HG03039 (cell line): Measurements from ENCODE around the gene EVC.

Experiments
- ATAC-seq: cut with Tn5 transposase; IDR thresholded peaks from one replicate; pipeline ENCODE4 v1.9.1; 2021; ENCODE audit warnings: mild to moderate bottlenecking, moderate library complexity; ENCODE audit not compliant: unreplicated experiment

EVC gene

DNA sequence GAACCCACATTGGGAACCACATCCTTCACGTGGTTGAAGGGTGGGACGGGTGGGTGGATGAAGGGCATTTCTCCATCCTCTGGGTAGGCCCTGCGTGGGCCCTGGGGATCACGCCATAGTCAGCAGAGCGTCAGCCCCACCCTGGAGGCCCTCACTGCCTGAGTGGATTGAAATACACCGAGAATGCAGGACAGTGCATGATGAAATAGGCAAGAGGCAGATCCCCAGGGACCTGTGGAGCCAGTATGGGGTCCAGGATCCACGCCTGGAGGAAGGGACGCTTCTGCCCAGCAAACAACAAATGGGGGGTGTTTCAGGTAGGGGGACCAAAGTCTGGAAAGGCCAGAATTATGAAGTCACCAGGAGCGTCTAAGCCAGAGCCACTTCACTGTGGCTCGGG, 19.4 kb downstream of the EVC start:
- no peak for ATAC-seq

DNA sequence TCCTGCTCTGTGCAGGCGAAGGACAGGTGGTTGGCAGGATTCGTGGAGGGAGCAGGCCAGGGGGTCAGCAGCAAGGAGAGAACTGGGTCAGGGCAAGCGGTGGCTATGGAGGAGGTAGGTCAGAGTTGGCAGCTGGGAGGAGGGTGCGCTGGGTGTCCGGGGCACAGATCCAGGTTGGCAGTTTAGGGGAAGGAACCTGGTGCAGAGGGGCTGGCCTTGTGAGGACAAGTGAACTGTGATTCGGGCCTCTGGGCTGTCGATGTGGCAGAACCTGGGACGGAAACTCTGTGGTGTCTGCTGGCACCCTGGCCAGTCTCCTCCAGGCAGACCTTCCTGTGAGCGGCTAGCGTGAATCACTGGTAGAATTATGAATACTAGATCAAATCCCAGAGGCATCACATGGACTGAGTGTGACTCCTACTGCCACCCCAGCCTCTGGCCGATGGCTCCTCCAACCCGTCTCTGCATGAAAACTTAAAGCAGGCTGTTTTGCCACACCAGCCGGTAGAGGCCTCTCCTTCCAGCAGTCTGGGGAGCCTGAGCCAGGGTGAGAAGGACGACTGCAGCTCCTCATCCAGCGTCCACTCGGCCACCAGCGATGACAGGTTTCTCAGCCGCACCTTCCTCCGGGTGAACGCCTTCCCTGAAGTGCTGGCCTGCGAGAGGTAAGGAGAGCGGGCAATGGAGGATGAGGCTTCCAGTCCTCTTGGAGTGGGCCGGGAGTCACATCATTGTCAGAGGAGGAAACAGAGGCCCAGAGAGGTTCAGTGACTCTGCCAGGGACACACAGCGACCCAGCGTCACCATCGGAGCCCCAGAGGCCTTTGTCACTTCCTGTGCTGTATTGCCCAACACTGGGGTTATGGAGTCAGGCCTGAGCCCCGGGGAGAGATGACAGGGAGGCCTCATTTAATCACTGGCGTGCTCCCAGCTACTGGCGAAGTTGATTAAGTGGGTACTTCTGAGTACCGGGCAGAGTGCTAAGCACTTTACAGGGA, 20.3 kb downstream of the EVC start:
- no peak for ATAC-seq

DNA sequence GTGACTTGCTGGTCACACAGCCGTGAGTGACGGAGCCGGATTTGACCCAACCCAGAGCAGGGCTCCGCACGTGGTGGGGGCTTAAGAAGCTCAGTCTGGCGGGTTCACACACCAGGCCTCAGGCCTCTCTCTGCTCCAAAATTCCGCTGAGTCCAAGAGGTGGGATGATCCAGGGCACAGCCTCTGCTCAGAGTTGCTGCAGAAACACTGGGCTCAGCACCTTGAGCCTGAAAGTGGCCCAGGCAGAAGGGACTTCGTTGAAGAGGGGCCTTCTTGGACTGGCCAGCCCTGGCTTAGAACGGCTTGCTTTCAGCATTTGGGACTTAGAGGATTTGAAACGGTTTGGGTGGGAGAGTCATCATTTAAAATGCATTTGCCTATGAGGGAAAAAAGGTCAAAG, 21.2 kb downstream of the EVC start:
- no peak for ATAC-seq

DNA sequence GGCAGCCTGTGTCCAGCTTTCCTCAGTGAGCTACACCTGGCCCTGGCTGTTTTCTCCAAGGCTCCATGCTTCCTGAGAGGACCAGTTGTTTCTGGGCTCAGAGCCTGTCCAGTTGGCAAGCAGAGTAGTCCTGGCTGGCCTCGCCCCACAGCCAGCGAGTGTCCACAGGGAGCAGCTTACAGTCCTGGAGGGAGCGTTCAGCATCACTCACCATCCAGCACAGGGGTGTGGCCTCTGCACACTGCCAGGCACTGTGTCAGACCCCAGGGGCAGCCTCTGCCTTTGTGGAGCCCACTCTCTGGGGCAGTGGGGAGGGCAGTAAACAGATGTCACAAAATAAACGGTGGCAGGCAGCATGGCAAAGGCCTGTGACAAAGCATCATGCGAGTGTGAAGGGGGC, 23.9 kb downstream of the EVC start:
- no peak for ATAC-seq

DNA sequence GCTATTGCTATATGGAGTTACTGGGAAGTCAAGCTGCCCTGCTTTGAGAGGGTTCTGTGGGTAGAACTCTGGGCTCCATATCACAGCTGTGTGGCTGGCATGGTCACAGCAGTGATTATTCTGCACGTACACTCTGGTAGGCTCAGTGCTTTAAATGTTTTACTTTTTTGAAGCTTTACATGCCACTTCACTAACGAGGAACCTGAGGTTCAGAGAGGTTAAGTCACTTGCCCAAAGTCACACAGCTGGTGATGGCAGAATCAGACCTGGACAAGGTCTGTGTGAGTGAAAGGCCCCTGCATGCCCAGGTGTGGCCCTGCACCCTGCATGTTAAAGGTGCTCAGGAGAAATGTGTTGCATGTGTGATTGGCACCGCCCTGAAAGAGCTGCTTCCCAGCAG, 24.5 kb downstream of the EVC start:
- no peak for ATAC-seq

DNA sequence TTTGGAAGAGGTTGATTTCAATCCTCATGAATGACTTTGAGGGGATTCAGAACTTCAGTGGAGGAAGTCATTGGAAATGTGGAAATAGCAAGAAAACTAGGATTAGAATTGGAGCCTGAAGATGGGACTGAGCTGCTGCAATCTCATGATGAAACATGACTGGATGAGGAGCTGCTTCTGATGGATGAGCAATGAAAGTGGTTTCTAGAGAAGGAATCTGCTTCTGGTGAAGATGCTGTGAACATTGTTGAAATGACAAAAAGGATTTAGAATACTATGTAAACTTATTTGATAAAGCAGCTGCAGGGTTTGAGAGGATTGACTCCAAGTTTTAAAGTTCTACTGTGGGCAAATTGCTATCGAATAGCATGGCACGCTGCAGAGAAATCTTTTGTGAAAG, 27.1 kb downstream of the EVC start:
- no peak for ATAC-seq

DNA sequence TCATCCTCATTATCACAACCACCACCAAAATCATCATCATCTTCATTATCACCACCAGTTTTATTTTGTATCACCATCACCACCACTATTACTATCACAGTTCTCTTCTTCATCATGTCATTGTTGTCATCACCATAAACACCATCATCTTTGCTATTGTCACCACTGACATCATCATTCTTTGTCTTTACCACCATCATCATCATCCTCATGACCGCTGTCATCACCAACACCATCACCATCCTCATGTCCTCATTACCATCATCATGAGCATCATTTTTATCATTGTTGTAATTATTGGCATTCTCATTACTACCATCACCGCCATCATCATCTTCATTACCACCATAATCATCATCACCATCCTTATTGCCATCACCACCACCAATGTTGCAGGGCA, 31.4 kb downstream of the EVC start:
- ATAC-seq, result no peak

DNA sequence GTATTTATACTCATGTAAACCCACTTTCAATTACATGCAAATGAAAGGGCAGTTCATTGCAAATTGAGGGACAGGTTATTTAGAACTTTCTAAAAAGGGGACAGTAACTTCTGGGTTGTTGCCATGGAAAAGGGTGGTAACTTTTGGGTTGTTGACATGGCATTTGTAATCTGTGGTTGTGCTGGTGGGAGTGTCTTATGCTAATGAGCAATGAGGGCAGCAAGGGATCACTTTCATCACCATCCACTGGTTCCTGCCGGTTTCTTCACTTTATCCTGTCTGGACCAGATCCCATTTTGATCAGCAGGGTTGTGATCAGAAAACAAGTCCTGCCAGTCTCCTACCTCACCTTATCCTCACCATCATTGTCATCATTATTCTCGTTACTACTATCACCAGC, 32.0 kb downstream of the EVC start:
- no peak for ATAC-seq

DNA sequence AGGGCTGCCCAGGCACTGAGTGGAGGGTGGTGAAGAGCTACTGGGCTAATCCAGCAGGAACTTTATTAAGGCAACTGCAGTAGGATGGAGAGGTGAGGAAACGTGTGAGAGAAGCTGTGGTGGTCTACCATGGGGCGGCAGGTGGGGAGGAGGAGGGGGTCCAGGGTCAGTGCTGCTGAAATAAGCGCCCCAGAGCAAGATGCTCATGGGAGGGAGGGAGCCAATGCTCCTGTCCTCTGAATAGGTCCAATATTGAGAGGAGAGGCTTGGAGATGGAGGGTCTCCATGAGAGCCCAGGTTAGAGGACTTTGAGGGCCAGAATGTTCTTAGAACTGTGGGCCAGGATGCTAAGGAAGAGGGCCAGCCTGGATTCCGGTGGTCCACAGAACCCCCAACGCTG, 35.2 kb downstream of the EVC start:
- ATAC-seq, result no peak

DNA sequence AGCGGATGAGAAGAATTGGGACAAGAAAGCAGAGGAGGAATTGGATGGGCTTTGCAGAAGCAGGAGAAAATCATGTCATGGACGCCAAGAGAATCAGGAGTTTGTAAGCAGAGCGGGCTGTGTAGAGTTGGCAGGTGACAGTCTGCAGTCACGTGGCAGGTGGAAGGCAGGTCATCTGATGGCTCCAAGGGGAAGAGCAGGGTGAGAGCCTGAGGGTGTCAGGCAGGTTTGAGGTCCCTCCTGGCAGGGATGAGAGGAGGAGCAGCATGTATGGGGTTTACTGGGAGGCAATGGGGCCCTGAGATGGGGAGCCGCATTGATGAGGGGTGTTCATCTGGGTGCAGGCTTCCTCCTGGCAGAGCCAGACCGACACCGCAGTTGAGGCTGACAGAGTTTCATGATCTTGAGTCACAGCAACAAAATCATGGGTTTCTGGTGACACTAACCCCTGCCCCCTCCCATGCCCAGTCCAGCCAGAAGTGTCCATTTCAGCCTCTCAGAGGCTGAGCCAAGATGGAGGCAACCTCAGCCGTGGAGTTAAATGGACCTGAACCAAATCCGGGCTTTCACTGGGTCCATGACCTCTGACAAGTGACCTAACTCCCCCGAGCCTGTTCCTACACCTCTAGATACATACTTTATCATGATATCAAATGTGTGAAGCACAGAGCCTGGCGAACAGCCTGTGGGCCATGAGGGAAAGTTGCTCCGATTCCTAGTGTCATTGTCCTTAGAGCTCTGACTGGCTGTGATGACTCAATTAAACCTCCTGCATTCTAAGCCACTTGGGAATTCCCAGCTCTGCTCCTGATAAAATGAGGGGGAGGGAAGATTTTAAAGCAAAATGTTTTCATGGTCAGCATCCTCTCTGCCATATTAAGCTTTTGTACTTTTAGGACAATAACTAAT, 36.1 kb downstream of the EVC start:
- no peak for ATAC-seq

DNA sequence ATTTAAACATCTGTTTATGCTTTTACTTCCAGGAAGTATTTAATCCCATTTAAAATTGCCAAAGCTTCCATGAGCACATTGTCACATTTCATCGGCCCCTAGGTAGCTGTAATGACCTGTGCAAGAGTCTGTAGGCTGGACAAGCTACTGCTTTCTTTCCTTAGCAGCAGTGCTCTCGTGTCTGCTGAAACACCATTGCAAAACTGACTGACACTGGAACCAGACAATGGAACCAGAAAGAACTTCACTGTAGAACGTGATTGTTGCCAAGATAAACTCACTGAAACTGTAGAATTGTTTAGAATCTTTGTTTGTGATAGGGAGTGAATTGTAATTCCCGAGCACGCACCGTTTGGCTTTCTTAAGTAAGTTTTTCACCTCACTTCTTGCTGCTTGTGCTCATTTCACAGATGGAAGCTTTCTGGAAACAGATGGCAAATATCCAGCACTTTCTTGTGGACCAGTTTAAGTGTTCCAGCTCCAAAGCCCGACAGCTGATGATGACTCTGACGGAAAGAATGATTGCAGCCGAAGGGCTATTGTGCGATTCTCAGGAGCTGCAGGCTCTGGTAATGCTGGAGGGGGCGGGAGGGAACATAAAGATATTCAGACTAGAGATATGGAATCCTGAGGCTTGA, 36.9 kb downstream of the EVC start:
- no peak for ATAC-seq

DNA sequence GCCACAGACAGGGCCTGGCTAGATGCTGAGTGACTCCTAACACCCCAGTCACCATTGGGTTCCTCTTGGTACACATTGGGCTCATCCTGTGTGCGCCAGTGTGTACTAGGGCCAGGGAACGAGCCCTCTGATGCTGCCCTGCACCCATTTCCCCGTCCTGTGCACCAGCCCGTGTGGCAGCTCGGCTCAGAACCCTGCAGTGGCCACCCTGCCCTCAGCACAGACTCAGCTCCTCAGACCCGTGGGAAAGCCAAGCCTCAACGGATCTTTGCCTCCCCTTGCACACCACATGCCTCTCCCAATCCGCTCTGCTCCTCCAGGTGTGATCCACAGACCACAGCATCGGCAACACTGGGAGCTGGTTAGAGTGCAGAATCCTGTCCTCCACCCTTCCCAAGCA, 38.6 kb downstream of the EVC start:
- ATAC-seq, result no peak

DNA sequence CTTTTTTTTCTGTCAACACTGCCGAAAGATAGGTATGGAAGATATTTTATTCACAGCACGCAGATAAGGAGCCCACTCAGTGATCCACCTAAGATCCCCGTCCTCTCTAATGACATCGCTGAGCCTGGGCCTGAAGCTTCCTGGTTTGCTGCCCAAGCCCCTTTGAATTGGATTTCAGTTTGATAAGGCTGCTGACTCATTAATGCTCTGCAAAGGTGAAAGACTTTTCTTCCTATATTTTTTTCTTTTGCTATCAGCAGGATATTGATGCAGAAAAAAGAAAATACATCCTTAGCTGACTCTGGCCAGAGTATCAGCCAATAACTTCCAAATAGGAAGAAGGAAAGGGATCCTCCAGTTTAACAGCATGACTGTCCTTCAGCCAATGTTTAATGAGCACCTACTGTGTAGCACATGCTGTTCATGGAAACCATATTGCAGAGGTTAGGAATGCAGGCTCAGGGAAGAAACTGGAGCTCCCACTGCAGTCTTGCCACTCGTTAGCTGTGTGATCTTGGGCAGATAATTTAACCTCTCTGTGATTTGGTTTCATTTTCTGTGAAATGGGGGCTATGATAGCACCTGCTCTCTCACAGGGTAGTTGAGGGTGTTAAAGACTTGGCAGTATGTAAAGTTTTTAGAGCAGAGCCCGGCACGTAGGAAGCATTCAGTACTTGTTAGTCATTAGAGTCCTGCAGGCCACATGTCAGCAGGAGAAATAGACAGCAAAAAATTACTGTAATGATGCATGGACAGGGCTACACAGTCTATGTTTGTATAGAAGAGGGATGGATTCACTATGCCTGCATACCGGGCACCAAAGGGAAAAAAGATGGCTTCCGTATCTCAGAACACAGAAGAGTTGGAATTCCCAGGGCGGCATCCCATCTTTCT, 39.3 kb downstream of the EVC start:
- ATAC-seq, result no peak

DNA sequence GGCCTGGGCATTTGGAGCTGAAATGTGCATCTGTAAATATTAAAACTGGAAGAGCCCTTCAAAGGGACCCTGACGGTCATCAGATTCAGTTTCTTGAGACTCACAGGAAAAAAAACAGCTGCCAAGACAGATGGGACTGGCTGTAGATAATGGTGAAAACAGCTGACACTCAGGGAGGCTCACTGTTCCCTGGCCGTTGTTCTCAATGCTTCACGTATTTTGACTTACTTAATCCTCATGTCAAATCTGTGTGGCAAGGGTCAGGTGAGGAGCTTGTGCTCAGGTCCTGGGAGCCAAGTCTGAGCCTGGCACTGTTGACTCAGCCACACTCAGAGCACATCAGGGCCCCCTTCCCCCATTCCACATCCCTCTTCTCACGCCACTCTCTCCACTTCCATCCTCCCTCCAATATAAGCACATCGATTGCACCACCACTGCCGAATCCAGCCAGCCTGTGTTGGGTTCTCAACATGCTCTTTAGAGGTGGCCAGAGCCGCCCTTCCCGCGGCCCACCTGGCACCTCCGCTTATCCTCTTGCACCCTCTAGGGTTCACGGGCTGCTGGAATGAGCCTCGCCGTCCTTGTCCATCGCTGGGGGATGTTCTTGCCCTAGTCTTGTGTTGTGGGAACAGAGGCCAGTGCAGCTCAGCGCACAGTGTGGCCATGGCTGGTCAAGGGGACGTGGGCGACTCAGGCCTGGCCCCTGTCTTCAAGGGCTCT, 40.1 kb downstream of the EVC start:
- no peak for ATAC-seq

DNA sequence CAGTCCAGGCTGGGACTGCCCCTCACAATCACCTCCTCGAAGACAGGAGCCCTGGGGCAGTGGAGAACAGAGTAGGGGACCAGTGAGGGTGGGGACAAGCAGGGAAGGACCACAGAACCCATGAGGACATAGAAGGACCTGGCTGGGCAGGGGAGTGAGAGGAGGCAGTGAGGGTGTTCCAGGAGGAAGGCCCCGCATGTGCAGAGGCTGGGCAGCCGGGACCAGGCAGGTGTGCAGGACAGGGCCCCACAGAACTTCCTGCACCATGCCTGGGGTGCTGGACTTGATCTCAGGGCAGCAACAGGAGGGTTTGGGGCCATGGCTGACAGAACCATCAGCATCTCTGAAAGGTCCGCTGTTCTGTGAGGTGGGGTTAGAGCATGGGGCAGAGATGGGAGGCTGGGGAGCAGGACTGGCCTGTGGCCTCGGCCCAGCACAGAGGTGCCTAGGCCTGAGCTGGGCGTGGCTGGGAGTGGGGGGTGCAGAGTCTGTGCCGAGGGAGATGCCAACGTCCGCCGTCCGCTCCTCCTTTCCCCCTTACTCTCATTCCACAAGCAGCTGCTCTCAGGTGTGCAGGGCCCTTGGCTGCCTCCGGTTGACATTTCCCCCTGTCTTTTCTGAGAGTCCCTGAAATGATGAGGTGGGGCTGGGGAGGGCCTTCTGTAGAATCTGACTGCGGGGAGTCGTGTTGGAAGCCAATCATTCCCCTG, 40.8 kb downstream of the EVC start:
- ATAC-seq, result no peak

DNA sequence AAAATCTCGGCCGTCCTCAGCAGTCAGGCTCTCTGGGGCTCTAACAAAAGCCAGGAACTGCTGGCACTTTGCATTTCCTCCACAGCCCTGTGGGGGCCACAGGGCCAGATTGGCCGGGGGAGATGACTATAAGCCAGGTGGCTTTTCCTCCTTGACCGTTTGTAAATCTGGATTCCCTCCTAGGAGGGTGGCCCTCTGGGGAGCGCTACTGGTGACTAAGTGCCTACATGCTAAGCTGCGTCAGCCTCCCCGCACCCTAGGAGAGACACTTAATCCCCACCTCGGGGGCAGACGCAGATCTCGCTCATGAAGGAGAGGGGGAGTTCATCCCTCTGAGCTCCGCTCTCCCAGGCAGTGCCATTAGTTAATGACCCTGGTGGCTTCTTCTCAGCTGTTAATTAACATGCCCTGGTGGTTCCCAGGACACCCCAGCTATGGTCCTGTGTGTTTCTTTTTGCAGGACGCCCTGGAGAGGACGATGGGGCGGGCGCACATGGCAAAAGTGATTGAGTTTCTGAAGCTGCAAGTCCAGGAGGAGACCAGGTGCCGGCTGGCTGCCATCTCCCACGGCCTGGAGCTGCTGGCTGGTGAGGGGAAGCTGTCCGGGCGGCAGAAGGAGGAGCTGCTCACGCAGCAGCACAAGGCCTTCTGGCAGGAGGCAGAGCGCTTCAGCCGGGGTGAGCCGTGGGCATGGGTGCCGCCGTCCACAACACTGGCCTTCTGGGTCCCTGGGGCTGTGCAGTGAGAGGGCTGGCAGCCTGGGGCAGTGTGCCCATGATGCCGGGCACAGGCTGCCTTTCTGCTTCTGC, 41.6 kb downstream of the EVC start:
- no peak for ATAC-seq

DNA sequence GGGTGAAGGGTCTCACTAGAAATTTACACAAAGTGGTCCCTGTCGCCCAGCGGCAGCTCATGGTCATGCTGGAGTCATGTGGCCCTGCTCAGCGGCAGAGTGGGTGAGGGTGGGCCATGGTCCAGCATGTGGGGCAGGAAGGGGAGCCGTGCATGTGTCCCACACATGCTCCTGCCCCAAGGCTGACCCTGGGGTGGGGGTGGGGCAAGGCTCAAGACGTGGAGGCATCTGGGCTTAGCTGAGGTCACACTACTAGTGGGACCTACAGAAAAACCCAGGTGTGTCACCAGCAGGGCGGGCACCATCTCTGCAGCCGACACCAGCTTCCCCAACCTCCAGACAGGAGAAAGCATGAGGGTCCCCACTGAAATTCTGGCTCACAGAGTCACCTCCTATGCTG, 42.4 kb downstream of the EVC start:
- no peak for ATAC-seq
